IMR-90 (cell line): ENCODE data around the gene DNM1. TPM values are rescaled to one million over a fixed set of nuclear protein-coding genes. Genes with fewer than 3 reads are reported as not detected.

ENCODE experiments used
- ATAC-seq: fragments of 200-7000 bp; cut with Tn5 transposase; 2 replicates; pipeline ENCODE4 v1.9.1; 2020; ENCODE audit warnings: low read depth, mild to moderate bottlenecking, moderate library complexity
- BruUV-seq: library from RNA; stranded (reverse); fragments of 400-500 nt; replicated peaks from 2 replicates; lab custom pipeline; 2021; lab: Mats Ljungman, UMichigan
- CTCF ChIA-PET: fragments of 300-600 bp; formaldehyde crosslinking; extraction: SDS; loops from one replicate; lab custom pipeline; 2021; ENCODE audit warnings: antibody characterized with exemption; lab: Yijun Ruan, JAX
- POLR2A ChIA-PET: fragments of 300-600 bp; sonication (Branson Sonifier 250); formaldehyde crosslinking; loops from one replicate; lab custom pipeline; 2022; ENCODE audit warnings: antibody characterized with exemption; ENCODE audit not compliant: unreplicated experiment; lab: Charles Lee
- DNase-seq: peaks from one replicate; pipeline ENCODE4 v3.0.0; 2013
- H2AFZ ChIP-seq: replicated peaks from 2 replicates; pipeline ENCODE3; 2013; ENCODE audit warnings: low read length, mild to moderate bottlenecking; ENCODE audit not compliant: poor library complexity
- H2AK5ac ChIP-seq: 2 replicates; pipeline ENCODE4 v1.6.1; 2013; ENCODE audit warnings: low read depth, low read length, inconsistent platforms
- H2AK9ac ChIP-seq: replicated peaks from 2 replicates; pipeline ENCODE3; 2013; ENCODE audit warnings: mild to moderate bottlenecking, low read depth, low read length, moderate library complexity; ENCODE audit not compliant: poor library complexity
- H2BK120ac ChIP-seq: 2 replicates; pipeline ENCODE4 v1.6.1; 2013; ENCODE audit warnings: low read depth, low read length, inconsistent platforms
- H2BK15ac ChIP-seq: 3 replicates; pipeline ENCODE4 v1.6.1; 2013; ENCODE audit warnings: low read depth, low read length, inconsistent platforms
- H2BK20ac ChIP-seq: 2 replicates; pipeline ENCODE4 v1.6.1; 2013; ENCODE audit warnings: low read depth, mild to moderate bottlenecking, inconsistent platforms, low read length, moderate library complexity
- H2BK5ac ChIP-seq: 2 replicates; pipeline ENCODE4 v1.6.1; 2013; ENCODE audit warnings: mild to moderate bottlenecking, low read depth, low read length, inconsistent platforms; ENCODE audit not compliant: poor library complexity, severe bottlenecking
- H3K14ac ChIP-seq: replicated peaks from 2 replicates; pipeline ENCODE4 v1.6.1; 2013; ENCODE audit warnings: low read depth, low read length, inconsistent platforms
- H3K18ac ChIP-seq: 2 replicates; pipeline ENCODE4 v1.6.1; 2013; ENCODE audit warnings: low read depth, low read length, control low read depth
- H3K23ac ChIP-seq: 2 replicates; pipeline ENCODE4 v1.6.1; 2013; ENCODE audit warnings: low read depth, low read length, inconsistent platforms
- H3K27ac ChIP-seq: 2 replicates; pipeline ENCODE4 v1.5.1; 2013; ENCODE audit warnings: mild to moderate bottlenecking, control low read depth, low read length; ENCODE audit not compliant: insufficient read depth
- H3K27me3 ChIP-seq: 2 replicates; pipeline ENCODE4 v1.6.1; 2013; ENCODE audit warnings: low read length; ENCODE audit not compliant: control insufficient read depth, insufficient read depth
- H3K36me3 ChIP-seq: 2 replicates; pipeline ENCODE4 v1.6.1; 2013; ENCODE audit warnings: low read length, mixed read lengths; ENCODE audit not compliant: control insufficient read depth, insufficient read depth
- H3K4ac ChIP-seq: 2 replicates; pipeline ENCODE4 v1.6.1; 2013; ENCODE audit warnings: low read depth, low read length, inconsistent platforms
- H3K4me1 ChIP-seq: 2 replicates; pipeline ENCODE4 v1.6.1; 2013; ENCODE audit warnings: low read length, mixed read lengths; ENCODE audit not compliant: control insufficient read depth, insufficient read depth
- H3K4me2 ChIP-seq: 2 replicates; pipeline ENCODE4 v1.6.1; 2013; ENCODE audit warnings: low read depth, mild to moderate bottlenecking, control low read depth, low read length, moderate library complexity
- H3K4me3 ChIP-seq: 2 replicates; pipeline ENCODE4 v1.5.1; 2013; ENCODE audit warnings: low read depth, mild to moderate bottlenecking, control low read depth, low read length, moderate library complexity; ENCODE audit not compliant: insufficient read depth
- H3K56ac ChIP-seq: 2 replicates; pipeline ENCODE4 v1.6.1; 2013; ENCODE audit warnings: low read length, inconsistent platforms; ENCODE audit not compliant: insufficient read depth; ENCODE audit errors: extremely low read depth
- H3K79me1 ChIP-seq, 2 experiments: 2 replicates each; pipeline ENCODE4 v1.6.1; 2013; ENCODE audit warnings: low read length in 2 of 2, inconsistent platforms in 1 of 2, low read depth in 1 of 2
- H3K9ac ChIP-seq: 2 replicates; pipeline ENCODE4 v1.6.1; 2013; ENCODE audit warnings: low read depth, low read length, control low read depth
- H3K9me1 ChIP-seq: 2 replicates; pipeline ENCODE4 v1.6.1; 2013; ENCODE audit warnings: low read length, inconsistent platforms; ENCODE audit not compliant: insufficient read depth
- H3K9me3 ChIP-seq: 2 replicates; pipeline ENCODE4 v1.6.1; 2013; ENCODE audit warnings: low read length; ENCODE audit not compliant: control insufficient read depth, insufficient read depth
- H4K20me1 ChIP-seq: 2 replicates; pipeline ENCODE4 v1.6.1; 2013; ENCODE audit warnings: low read length, inconsistent platforms; ENCODE audit not compliant: insufficient read depth
- H4K5ac ChIP-seq: 2 replicates; pipeline ENCODE4 v1.6.1; 2013; ENCODE audit warnings: mild to moderate bottlenecking, low read depth, low read length, control low read depth
- H4K8ac ChIP-seq, 2 experiments: 2 replicates each; pipeline ENCODE4 v1.6.1; 2013; ENCODE audit warnings: low read depth in 2 of 2, low read length in 2 of 2, control low read depth in 1 of 2, inconsistent platforms in 1 of 2
- H4K91ac ChIP-seq: 2 replicates; pipeline ENCODE4 v1.6.1; 2013; ENCODE audit warnings: low read depth, low read length, inconsistent platforms; ENCODE audit not compliant: insufficient read depth
- MXI1 ChIP-seq: IDR thresholded peaks from 2 replicates; pipeline ENCODE4 v1.6.1; 2012; ENCODE audit warnings: low read depth, mild to moderate bottlenecking, low read length, moderate library complexity, borderline replicate concordance
- WGBS, 2 experiments: methylation state at CpG; one replicate each; pipeline versions ENCODE4 v1.1.5 to v1.1.7; 2013; ENCODE audit warnings: missing lambda C conversion rate in 2 of 2; ENCODE audit not compliant: insufficient read length in 1 of 2; ENCODE audit errors: extremely low coverage in 2 of 2; 5-methylcytosine and 5-hydroxymethylcytosine counted together
- dilution Hi-C: fragments of 300-500 bp; cut with HindIII; formaldehyde crosslinking; loops from one replicate; pipeline ENCODE4 v1.14.3; 2018; ENCODE audit warnings: low sequenced_read_pairs; ENCODE audit not compliant: unreplicated experiment
- in situ Hi-C: fragments of 300-500 bp; cut with MboI; formaldehyde crosslinking; loops from 3 replicates; pipeline ENCODE4 v1.14.3; 2019; ENCODE audit warnings: low sequenced_read_pairs, inconsistent platforms, mixed read lengths
- intact Hi-C: fragments of 100-400 bp; cut with micrococcal nuclease; formaldehyde crosslinking; loops from 2 replicates; pipeline ENCODE4 v1.10.0; 2022
- polyA plus RNA-seq, 3 experiments: library from polyadenylated mRNA; depleted of rRNA; stranded (reverse); fragments of >200 nt; gene quantifications; 2 replicates each; pipeline ENCODE4 v1.2.3, GENCODE V29; 2012; ENCODE audit warnings: low replicate concordance in 1 of 3
- total RNA-seq: library from RNA; depleted of rRNA; stranded (reverse); fragments of >200 nt; gene quantifications from 2 replicates; pipeline ENCODE4 v1.2.3, GENCODE V29; 2012
- TF ChIP-seq, protein P1 (sequence below): fragments of 150-350 bp; IDR thresholded peaks from 2 replicates; pipeline ENCODE4 v1.6.1; 2016; ENCODE audit warnings: low read depth, mild to moderate bottlenecking, low read length, moderate library complexity, borderline replicate concordance
- TF ChIP-seq, protein P2 (sequence below): fragments of 150-350 bp; IDR thresholded peaks from 2 replicates; pipeline ENCODE4 v1.6.1; 2017; ENCODE audit warnings: mild to moderate bottlenecking, antibody characterized with exemption, low read length, low read depth

Gene DNM1
- total and polyA plus RNA-seq, 2 of the 4 experiments (the other 2 are of a cell fraction), result 13.6 to 17.7 TPM

DNA sequence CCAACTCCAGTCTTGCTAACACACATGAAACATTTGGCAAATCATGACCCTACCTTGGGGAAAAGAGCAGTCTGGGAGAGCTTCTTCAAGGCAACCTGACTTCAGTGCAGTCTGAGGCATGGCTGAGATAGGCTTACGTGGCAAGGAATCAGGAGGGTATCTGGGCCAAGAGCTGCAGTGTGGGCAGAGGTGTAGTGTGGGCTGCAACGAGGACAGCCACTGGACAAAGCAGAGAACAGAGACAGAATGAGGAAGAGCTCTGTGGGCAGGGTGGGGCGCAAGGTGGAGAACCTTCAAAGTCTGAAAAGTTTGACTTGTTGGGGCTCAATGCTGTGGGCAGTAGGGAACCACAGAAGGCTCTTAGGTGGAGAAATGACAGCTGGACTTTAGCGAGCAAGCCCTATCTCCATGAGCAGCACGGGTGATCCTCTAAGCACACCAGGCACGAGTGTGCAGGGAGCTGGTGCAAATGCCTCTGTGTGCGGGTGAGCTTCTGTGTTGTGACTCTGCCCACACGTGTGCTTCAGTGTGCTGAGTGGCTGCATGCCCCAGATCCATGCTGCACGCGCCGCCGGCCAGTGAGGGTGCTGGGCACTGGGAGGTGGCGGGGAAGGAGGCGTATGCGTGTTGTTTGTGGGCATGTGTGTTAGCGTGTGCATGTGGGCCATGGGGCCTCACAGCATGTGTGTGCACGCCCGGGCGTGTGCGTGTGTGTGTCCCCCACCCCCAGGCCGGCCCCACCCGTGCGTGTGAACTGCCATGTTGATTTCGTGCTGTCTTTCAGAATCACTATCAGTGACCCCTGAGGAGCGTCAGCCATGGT, 49.3 kb downstream of the DNM1 start:
- H3K14ac ChIP-seq, result no peak overlapping the region
- ChIA-PET CTCF (no interaction called here), POLR2A (no interaction called here)
- no peak for ATAC-seq
- H3K56ac ChIP-seq, result no peak overlapping the region
- H2BK5ac ChIP-seq, result no peak overlapping the region
- peaks cover 19% of the 10 kb centered on the region for H3K36me3 ChIP-seq
- dilution Hi-C loops, result no loop called here
- H3K23ac ChIP-seq, result no peak overlapping the region
- no peak overlapping the region for H4K5ac ChIP-seq
- no peak overlapping the region for H2AK9ac ChIP-seq
- intact Hi-C loops, result no loop called here
- H4K91ac ChIP-seq, result no peak overlapping the region
- no peak overlapping the region for H2BK15ac ChIP-seq
- H3K9ac ChIP-seq, result no peak overlapping the region
- H3K4me1 ChIP-seq, result no peaks in the 10 kb centered on the region
- H4K20me1 ChIP-seq, result peaks cover 18% of the 10 kb centered on the region
- H3K9me1 ChIP-seq, result no peaks in the 10 kb centered on the region
- TF ChIP-seq, protein P1, sequence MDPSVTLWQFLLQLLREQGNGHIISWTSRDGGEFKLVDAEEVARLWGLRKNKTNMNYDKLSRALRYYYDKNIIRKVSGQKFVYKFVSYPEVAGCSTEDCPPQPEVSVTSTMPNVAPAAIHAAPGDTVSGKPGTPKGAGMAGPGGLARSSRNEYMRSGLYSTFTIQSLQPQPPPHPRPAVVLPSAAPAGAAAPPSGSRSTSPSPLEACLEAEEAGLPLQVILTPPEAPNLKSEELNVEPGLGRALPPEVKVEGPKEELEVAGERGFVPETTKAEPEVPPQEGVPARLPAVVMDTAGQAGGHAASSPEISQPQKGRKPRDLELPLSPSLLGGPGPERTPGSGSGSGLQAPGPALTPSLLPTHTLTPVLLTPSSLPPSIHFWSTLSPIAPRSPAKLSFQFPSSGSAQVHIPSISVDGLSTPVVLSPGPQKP, result no peak
- TF ChIP-seq, protein P2, sequence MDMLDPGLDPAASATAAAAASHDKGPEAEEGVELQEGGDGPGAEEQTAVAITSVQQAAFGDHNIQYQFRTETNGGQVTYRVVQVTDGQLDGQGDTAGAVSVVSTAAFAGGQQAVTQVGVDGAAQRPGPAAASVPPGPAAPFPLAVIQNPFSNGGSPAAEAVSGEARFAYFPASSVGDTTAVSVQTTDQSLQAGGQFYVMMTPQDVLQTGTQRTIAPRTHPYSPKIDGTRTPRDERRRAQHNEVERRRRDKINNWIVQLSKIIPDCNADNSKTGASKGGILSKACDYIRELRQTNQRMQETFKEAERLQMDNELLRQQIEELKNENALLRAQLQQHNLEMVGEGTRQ, result no peak
- TF ChIP-seq MXI1, result no peak
- no peak overlapping the region for H3K4me3 ChIP-seq
- no peak overlapping the region for H4K8ac ChIP-seq
- no peak overlapping the region for H3K4ac ChIP-seq
- no peaks in the 10 kb centered on the region for H3K9me3 ChIP-seq
- H3K4me2 ChIP-seq, result no peak overlapping the region
- no TSS peak for BruUV-seq
- H2BK120ac ChIP-seq, result no peak overlapping the region
- no peaks in the 10 kb centered on the region for H3K79me1 ChIP-seq
- in situ Hi-C loops, result no loop called here
- H2BK20ac ChIP-seq, result no peak overlapping the region
- no peaks in the 10 kb centered on the region for H3K27me3 ChIP-seq
- H3K18ac ChIP-seq, result no peak overlapping the region
- no peak for DNase-seq
- WGBS, 2 experiments, result 92% methylated on average over 15 of the region's 25 CpGs; no CpG with 5 or more reads in 1 of the 2 experiments
- no peak overlapping the region for H2AK5ac ChIP-seq
- no peak overlapping the region for H2AFZ ChIP-seq
- H3K27ac ChIP-seq, result no peak overlapping the region
